ENCODE data around the gene ALDH18A1.
A peak's percentile ranks its signal among the peaks of the same experiment; 100 is the strongest.

The ALDH18A1 gene

GRCh38 chr10:95578619-95579018 is 77.9 kb downstream of the ALDH18A1 start:
- no peak for DNase-seq (ENCODE audit: low read depth)

GRCh38 chr10:95574649-95575365 is 81.7 kb downstream of the ALDH18A1 start:
- DNase-seq (ENCODE audit: low read depth), result no peak

GRCh38 chr10:95573964-95574604 is 82.4 kb downstream of the ALDH18A1 start:
- no peak for DNase-seq (ENCODE audit: low read depth)

- DNase-seq (ENCODE audit: low read depth), result no peak
These were observed 83.0 kb downstream of the ALDH18A1 start for GRCh38 chr10:95573527-95573926.

GRCh38 chr10:95572131-95572820 is 84.2 kb downstream of the ALDH18A1 start:
- no peak for DNase-seq (ENCODE audit: low read depth)

- no peak for DNase-seq (ENCODE audit: low read depth)
These were observed 85.1 kb downstream of the ALDH18A1 start for GRCh38 chr10:95571390-95571789.

- no peak for DNase-seq (ENCODE audit: low read depth)
These were observed 87.1 kb downstream of the ALDH18A1 start for GRCh38 chr10:95569368-95569767.

GRCh38 chr10:95567903-95568630 is 88.4 kb downstream of the ALDH18A1 start:
- DNase-seq (ENCODE audit: low read depth), result no peak

- no peak for DNase-seq (ENCODE audit: low read depth)
These were observed 90.4 kb downstream of the ALDH18A1 start for GRCh38 chr10:95566136-95566535.

- no peak for DNase-seq (ENCODE audit: low read depth)
These were observed 91.2 kb downstream of the ALDH18A1 start for GRCh38 chr10:95565336-95565735.

GRCh38 chr10:95564291-95564690 is 92.2 kb downstream of the ALDH18A1 start:
- no peak for DNase-seq (ENCODE audit: low read depth)

- no peak for DNase-seq (ENCODE audit: low read depth)
These were observed 94.1 kb downstream of the ALDH18A1 start for GRCh38 chr10:95562341-95562965.

- no peak for DNase-seq (ENCODE audit: low read depth)
These were observed 94.7 kb downstream of the ALDH18A1 start for GRCh38 chr10:95561864-95562177.

GRCh38 chr10:95561177-95561863 is 95.2 kb downstream of the ALDH18A1 start, which contains the start of gene SORBS1:
SORBS1 (minus strand) TSS chr10:95561371; CDS start chr10:95441135, 120,236 bp downstream.
- peak; percentile 68 for DNase-seq (ENCODE audit: low read depth)

- peak; percentile 32 for DNase-seq (ENCODE audit: low read depth)
These were observed 96.0 kb downstream of the ALDH18A1 start for GRCh38 chr10:95560278-95561176.

GRCh38 chr10:95559896-95560277 is 96.6 kb downstream of the ALDH18A1 start:
- no peak for DNase-seq (ENCODE audit: low read depth)

GRCh38 chr10:95559471-95559870 is 97.0 kb downstream of the ALDH18A1 start:
- no peak for DNase-seq (ENCODE audit: low read depth)

- no peak for DNase-seq (ENCODE audit: low read depth)
These were observed 97.8 kb downstream of the ALDH18A1 start for GRCh38 chr10:95558593-95559320.

GRCh38 chr10:95556994-95557767 is 99.3 kb downstream of the ALDH18A1 start:
- DNase-seq (ENCODE audit: low read depth), result no peak
